Left ventricle myocardium inferior (tissue), 1 donor: ENCODE data around the gene IGLL1. TPM values are rescaled to one million over a fixed set of nuclear protein-coding genes. Genes with fewer than 3 reads are reported as not detected.
"Not testable (repeated sequence)": the region's sequence is repeated elsewhere in the genome, so short reads cannot be mapped to it uniquely, and the experiment has no call there.

Experiments used
- DNase-seq: peaks from one replicate; pipeline ENCODE4 v3.0.0-alpha.2; 2020
- H3K27ac ChIP-seq: fragments of 200-600 bp; replicated peaks from 2 replicates; pipeline ENCODE4 v1.8.0; 2021
- H3K27me3 ChIP-seq: fragments of 200-600 bp; 2 replicates; pipeline ENCODE4 v1.8.0; 2021; ENCODE audit warnings: low read depth
- H3K36me3 ChIP-seq: fragments of 200-600 bp; 2 replicates; pipeline ENCODE4 v1.8.0; 2021
- H3K4me1 ChIP-seq: fragments of 200-600 bp; 2 replicates; pipeline ENCODE4 v1.8.0; 2021
- H3K4me3 ChIP-seq: fragments of 200-600 bp; 2 replicates; pipeline ENCODE4 v1.8.0; 2021; ENCODE audit warnings: mild to moderate bottlenecking, moderate library complexity
- H3K9me3 ChIP-seq: fragments of 200-600 bp; replicated peaks from 2 replicates; pipeline ENCODE4 v1.8.0; 2021
- intact Hi-C: fragments of 100-400 bp; cut with micrococcal nuclease; formaldehyde crosslinking; loops from one replicate; pipeline ENCODE4 v1.11.0; 2022
- total RNA-seq: library from RNA; stranded (reverse); fragmentation: NEBNext Ultra II Directional; extraction: Animal tissue kit (Norgen Biotek cat#: 25700); gene quantifications from one replicate; pipeline ENCODE4 v1.2.1, GENCODE V29; 2021
- TF ChIP-seq, protein P1 (sequence below): fragments of 200-600 bp; IDR thresholded peaks from 2 replicates; pipeline ENCODE4 v1.8.0; 2021; ENCODE audit warnings: antibody characterized with exemption, mild to moderate bottlenecking, borderline replicate concordance
- donor health status: DM: no; HTN: yes; CAD: no; lungs with severe emphysema.

The IGLL1 gene
- total RNA-seq, 1 donor from 2014 or later: not detected

DNA sequence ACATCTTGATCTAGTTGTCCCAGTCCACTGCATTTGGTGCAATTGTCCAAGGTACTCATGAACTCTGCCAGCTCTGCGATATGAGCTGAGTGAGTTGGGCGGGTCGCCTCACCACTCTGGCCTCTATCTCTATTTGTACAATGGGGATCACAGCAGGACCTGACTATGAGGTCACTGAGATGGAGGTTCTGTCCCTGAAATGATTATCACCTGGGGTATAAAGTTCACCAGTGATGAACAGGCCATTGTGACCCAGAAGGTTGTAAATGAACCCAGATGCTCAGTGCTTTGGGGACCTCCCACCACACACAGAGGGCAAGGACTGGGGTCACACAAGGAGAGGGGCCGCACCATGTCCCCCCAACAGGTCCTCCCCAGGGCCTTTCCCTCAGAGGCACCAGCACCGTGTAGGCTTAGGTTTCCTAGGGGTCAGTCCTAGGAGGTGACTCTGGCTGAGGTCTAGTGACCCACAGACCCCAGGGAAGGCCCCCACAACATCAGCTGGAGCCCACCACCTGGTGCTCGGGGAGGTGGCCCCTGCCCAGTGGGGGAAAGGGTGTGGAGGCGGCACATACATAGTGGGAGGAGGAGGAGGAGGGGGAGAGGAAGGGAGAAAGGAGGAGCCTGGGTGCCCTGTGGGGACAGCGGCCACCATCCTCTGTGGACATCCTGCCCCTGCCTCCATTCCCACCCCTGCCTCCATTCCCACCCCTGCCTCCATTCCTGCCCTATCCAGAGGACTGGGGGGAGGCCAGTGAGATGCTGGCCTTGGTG lies 25.0 kb upstream of the IGLL1 start:
- DNase-seq: no peak
- no peak overlapping the region for H3K27ac ChIP-seq
- no peak overlapping the region for H3K4me3 ChIP-seq
- intact Hi-C loops: no loop called here
- TF ChIP-seq, protein P1, sequence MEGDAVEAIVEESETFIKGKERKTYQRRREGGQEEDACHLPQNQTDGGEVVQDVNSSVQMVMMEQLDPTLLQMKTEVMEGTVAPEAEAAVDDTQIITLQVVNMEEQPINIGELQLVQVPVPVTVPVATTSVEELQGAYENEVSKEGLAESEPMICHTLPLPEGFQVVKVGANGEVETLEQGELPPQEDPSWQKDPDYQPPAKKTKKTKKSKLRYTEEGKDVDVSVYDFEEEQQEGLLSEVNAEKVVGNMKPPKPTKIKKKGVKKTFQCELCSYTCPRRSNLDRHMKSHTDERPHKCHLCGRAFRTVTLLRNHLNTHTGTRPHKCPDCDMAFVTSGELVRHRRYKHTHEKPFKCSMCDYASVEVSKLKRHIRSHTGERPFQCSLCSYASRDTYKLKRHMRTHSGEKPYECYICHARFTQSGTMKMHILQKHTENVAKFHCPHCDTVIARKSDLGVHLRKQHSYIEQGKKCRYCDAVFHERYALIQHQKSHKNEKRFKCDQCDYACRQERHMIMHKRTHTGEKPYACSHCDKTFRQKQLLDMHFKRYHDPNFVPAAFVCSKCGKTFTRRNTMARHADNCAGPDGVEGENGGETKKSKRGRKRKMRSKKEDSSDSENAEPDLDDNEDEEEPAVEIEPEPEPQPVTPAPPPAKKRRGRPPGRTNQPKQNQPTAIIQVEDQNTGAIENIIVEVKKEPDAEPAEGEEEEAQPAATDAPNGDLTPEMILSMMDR: no peak
- H3K27me3 ChIP-seq: peaks cover 26% of the 10 kb centered on the region
- H3K4me1 ChIP-seq: no peaks in the 10 kb centered on the region
- no peaks in the 10 kb centered on the region for H3K9me3 ChIP-seq
- no peaks in the 10 kb centered on the region for H3K36me3 ChIP-seq

DNA sequence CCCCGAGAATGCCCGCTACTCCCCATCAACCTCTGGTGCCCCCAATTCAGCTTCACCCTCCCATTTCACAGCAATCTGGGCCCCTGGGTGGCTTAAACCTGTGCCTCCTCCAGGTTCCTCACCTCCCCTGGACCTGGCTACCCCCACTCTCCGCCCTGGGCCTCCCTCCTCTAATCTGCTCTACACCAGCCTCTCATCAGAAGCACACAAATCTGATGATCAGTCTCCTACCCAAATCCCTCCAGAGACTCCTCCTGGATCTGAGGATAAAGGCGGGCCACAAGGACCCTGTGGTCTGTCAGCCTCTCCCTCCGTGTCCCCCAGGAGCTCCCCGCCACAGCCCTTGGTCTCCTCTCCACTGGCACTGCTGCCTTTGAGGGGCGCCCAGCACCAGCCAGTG lies 23.2 kb upstream of the IGLL1 start:
- intact Hi-C loops: no loop called here
- Histone ChIP-seq H3K9me3 (no peaks in the 10 kb centered on the region), H3K36me3 (no peaks in the 10 kb centered on the region), H3K27me3 (peaks cover 30% of the 10 kb centered on the region), H3K4me3 (no peak overlapping the region), H3K4me1 (no peaks in the 10 kb centered on the region), H3K27ac (no peak overlapping the region)
- DNase-seq: no peak
- TF ChIP-seq, protein P1: no peak

DNA sequence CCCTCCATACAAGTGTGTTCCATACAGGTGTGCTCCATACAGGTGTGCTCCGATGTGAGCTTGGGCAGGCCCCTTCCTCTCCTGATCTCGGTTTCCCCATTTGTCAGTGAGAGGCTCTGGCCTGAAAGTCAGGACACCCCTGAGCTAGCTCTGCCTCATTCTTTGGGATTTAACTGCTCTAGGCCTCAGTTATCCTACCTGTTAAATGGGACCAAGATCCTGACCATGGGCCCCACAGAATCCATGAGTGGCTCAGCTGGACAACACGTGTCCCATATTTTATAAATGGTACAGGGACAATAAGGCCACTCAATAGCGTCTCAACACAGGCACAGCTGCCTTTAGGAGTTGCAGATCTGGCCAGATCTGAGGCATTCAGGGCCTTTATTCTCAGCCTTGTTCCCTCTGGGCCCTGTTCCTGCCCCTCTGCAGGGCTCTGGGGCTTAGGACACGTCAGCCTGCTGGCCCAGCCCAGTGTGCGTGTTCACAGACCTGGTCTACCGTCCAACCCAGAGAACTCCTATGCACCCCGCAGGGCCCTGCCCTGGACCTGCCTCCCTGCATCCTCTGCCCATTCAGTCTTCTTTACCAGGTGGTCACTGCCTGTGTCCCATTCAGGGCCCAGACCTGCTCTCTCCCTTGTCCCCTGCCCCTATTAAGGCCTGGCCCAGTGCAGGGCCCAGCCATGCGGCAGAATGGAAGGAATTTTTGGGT lies 18.9 kb upstream of the IGLL1 start:
- intact Hi-C loops: no loop called here
- H3K27ac ChIP-seq: no peak overlapping the region
- H3K9me3 ChIP-seq: no peaks in the 10 kb centered on the region
- H3K27me3 ChIP-seq: peaks cover 16% of the 10 kb centered on the region
- H3K4me3 ChIP-seq: no peak overlapping the region
- TF ChIP-seq, protein P1: no peak
- H3K4me1 ChIP-seq: no peaks in the 10 kb centered on the region
- no peak for DNase-seq
- no peaks in the 10 kb centered on the region for H3K36me3 ChIP-seq

DNA sequence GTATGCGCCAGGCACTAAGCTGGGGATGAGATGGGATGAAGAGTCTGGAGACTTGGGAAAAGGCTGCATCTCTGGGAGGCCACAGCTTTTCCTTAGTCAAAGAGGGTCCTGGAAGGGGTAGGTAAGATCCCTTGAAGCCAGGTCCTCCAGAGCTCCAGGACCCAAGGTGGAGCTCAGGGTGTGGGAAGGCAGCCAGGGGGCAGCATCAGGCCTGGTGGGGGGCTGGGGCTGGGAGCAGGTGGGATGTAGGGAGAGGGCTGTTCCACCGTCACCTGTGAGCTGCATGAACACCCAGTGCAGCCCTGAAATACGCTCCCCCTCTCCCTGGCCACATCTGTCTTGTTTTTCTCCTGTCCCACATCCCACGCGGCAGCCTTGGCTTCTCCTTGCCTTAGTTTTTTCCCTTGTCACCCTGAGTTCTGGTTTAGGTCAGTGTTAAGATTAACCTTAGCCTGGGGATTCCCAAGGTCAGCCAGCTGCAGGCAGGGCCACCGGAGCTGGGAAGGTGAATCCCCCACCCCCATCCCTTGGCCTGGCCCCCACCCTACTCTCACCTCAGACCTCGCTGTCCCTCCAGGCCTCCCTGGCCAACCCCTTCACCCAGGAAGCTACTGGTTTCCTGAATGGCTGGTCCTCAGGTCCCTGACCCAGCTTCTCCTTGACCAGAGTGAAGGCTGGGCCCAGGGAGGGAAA lies 17.6 kb upstream of the IGLL1 start:
- intact Hi-C loops: not testable (repeated sequence)

DNA sequence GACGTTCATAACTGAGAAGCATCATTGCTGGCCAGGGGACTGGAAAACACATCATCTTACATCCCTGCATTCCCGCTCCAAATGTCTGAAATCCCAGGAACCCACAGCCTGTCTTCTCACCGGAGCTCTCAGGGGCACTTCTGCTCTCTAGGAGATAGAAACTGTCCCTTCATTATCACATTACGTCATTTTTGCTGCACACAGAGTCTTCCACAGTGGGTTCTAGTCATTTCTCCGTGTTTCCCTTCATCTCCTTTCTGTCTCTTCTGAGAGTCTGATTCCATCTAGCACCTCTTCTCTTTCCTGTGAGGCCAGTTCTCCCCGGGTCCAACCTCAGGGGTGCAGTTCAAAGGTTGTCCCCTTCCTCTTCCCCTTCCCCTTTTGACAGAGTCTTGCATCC lies 15.8 kb upstream of the IGLL1 start:
- H3K36me3 ChIP-seq, DNase-seq: not testable (repeated sequence)

More for the DNA sequence above, 17.6 kb upstream of the IGLL1 start:
- H3K4me1 ChIP-seq, H3K36me3 ChIP-seq, H3K27ac ChIP-seq, H3K9me3 ChIP-seq, DNase-seq, H3K27me3 ChIP-seq, H3K4me3 ChIP-seq: not testable (repeated sequence)

DNA sequence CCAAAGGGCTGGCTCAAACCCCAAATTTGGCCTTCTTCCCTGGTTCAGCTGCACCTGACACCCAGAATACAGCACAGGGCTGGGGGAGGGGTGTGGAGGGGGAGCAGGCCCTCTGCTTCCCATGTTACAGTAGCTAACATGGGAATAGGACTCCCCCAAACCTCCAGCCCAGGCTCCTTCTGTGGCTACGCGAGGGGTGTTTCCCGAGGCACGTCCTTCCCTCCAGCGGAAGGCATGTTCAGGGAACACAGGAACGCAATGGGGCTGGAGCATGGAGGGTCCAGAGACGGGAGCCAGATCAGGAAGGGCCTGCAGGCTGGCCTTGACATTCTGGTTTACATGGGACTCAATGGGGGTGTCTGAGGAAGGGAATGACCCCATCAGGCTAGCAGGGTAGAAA lies 11.8 kb upstream of the IGLL1 start:
- Histone ChIP-seq H3K27me3 (peaks cover 5% of the 10 kb centered on the region), H3K9me3 (no peaks in the 10 kb centered on the region), H3K4me1 (no peaks in the 10 kb centered on the region), H3K27ac (no peak overlapping the region), H3K4me3 (no peak overlapping the region), H3K36me3 (no peaks in the 10 kb centered on the region)
- TF ChIP-seq, protein P1: no peak
- no peak for DNase-seq
- intact Hi-C loops: no loop called here

More for the DNA sequence above, 15.8 kb upstream of the IGLL1 start:
- H3K27ac ChIP-seq, intact Hi-C loops, H3K9me3 ChIP-seq, H3K4me3 ChIP-seq, H3K27me3 ChIP-seq, H3K4me1 ChIP-seq: not testable (repeated sequence)
